HEK293T (cell line): ENCODE data around the gene PCGF2.

Source experiments
- CTCF ChIA-PET: fragments of 350-600 bp; formaldehyde crosslinking; extraction: SDS; loops from one replicate; lab custom pipeline; 2021; ENCODE audit warnings: antibody characterized with exemption, inconsistent platforms; lab: Yijun Ruan, JAX
- POLR2A ChIA-PET: fragments of 350-600 bp; formaldehyde crosslinking; extraction: SDS; loops from one replicate; lab custom pipeline; 2020; ENCODE audit warnings: antibody characterized with exemption, inconsistent platforms; lab: Yijun Ruan, JAX
- DNase-seq: peaks from one replicate; pipeline ENCODE4 v3.0.0; 2012; ENCODE audit warnings: mixed read lengths; ENCODE audit errors: extremely low spot score
- ARNT ChIP-seq: fragments of 450-650 bp; IDR thresholded peaks from 2 replicates; pipeline ENCODE4 v1.6.1; 2017; ENCODE audit warnings: mild to moderate bottlenecking
- BHLHE40 ChIP-seq: fragments of 450-650 bp; IDR thresholded peaks from 2 replicates; pipeline ENCODE4 v1.6.1; 2016; ENCODE audit warnings: mild to moderate bottlenecking, moderate library complexity, borderline replicate concordance
- CTBP1 ChIP-seq: fragments of 450-650 bp; IDR thresholded peaks from 2 replicates; pipeline ENCODE4 v1.6.1; 2016; ENCODE audit warnings: borderline replicate concordance
- ELF4 ChIP-seq: fragments of 450-650 bp; IDR thresholded peaks from 2 replicates; pipeline ENCODE4 v1.6.1; 2017; ENCODE audit warnings: antibody characterized with exemption
- FOXA1 ChIP-seq: fragments of 450-650 bp; IDR thresholded peaks from 2 replicates; pipeline ENCODE4 v1.6.1; 2016; ENCODE audit warnings: mild to moderate bottlenecking
- FOXK2 ChIP-seq: fragments of 450-650 bp; IDR thresholded peaks from 2 replicates; pipeline ENCODE4 v1.6.1; 2016; ENCODE audit warnings: mild to moderate bottlenecking
- FOXM1 ChIP-seq: fragments of 450-650 bp; IDR thresholded peaks from 2 replicates; pipeline ENCODE4 v1.6.1; 2017; ENCODE audit warnings: mild to moderate bottlenecking, borderline replicate concordance
- HDGF ChIP-seq: fragments of 450-650 bp; IDR thresholded peaks from 2 replicates; pipeline ENCODE4 v1.6.1; 2017; ENCODE audit warnings: antibody characterized with exemption, borderline replicate concordance
- L3MBTL2 ChIP-seq: fragments of 450-650 bp; conservative IDR thresholded peaks from 2 replicates; pipeline ENCODE4 v1.6.1; 2016; ENCODE audit warnings: mild to moderate bottlenecking
- LEF1 ChIP-seq: fragments of 450-650 bp; IDR thresholded peaks from 2 replicates; pipeline ENCODE4 v1.6.1; 2017; ENCODE audit warnings: mild to moderate bottlenecking, borderline replicate concordance
- NFRKB ChIP-seq: fragments of 450-650 bp; IDR thresholded peaks from 2 replicates; pipeline ENCODE4 v1.6.1; 2016; ENCODE audit warnings: mild to moderate bottlenecking, moderate library complexity
- PKNOX1 ChIP-seq: fragments of 450-650 bp; IDR thresholded peaks from 2 replicates; pipeline ENCODE4 v1.6.1; 2016
- SP1 ChIP-seq: fragments of 450-650 bp; IDR thresholded peaks from 2 replicates; pipeline ENCODE4 v1.6.1; 2017
- SUZ12 ChIP-seq: fragments of 450-650 bp; IDR thresholded peaks from 2 replicates; pipeline ENCODE4 v1.6.1; 2016; ENCODE audit warnings: mild to moderate bottlenecking
- TARDBP ChIP-seq: fragments of 450-650 bp; IDR thresholded peaks from 2 replicates; pipeline ENCODE4 v1.6.1; 2016
- ZNF384 ChIP-seq: fragments of 450-650 bp; IDR thresholded peaks from 2 replicates; pipeline ENCODE4 v1.6.1; 2016

Gene PCGF2

GRCh38 chr17:38748892-38749222 is 721 bp upstream of the PCGF2 start:
- TF ChIP-seq FOXM1 = no peak
- no peak for TF ChIP-seq L3MBTL2
- no peak for TF ChIP-seq SUZ12
- TF ChIP-seq ELF4 = no peak
- no peak for TF ChIP-seq NFRKB
- no peak for TF ChIP-seq LEF1
- no peak for TF ChIP-seq BHLHE40
- TF ChIP-seq ARNT = no peak
- TF ChIP-seq CTBP1 = no peak
- no peak for TF ChIP-seq FOXA1
- no peak for TF ChIP-seq SP1
- TF ChIP-seq TARDBP = no peak
- no peak for TF ChIP-seq PKNOX1
- TF ChIP-seq ZNF384 = no peak
- no peak for TF ChIP-seq FOXK2
- ChIA-PET POLR2A (interaction anchor here (0.9 to 2.3 kb wide), 11 partner anchors 18 to 451 kb away, joined by 3 to 19 read pairs (median 3); partner anchors contain the start of genes CISD3, PIP4K2B and RPL19), CTCF (interaction anchor here (1.1 kb wide), 1 partner anchor 14 kb away, joined by 7 read pairs; no protein-coding TSS in a partner anchor)
- DNase-seq = no peak

- TF ChIP-seq HDGF = no peak
- no peak for TF ChIP-seq ZNF384
- no peak for TF ChIP-seq SP1
- TF ChIP-seq LEF1 = no peak
- TF ChIP-seq SUZ12 = no peak
- no peak for TF ChIP-seq CTBP1
- no peak for TF ChIP-seq L3MBTL2
- no peak for TF ChIP-seq FOXA1
- TF ChIP-seq TARDBP = no peak
- POLR2A ChIA-PET = no interaction called here
- CTCF ChIA-PET = interaction anchor here (0.7 kb wide), 1 partner anchor 19 kb away, joined by 3 read pairs; no protein-coding TSS in a partner anchor
- DNase-seq = no peak
Measured at GRCh38 chr17:38747463-38748148, 530 bp downstream of the PCGF2 start.

DNA sequence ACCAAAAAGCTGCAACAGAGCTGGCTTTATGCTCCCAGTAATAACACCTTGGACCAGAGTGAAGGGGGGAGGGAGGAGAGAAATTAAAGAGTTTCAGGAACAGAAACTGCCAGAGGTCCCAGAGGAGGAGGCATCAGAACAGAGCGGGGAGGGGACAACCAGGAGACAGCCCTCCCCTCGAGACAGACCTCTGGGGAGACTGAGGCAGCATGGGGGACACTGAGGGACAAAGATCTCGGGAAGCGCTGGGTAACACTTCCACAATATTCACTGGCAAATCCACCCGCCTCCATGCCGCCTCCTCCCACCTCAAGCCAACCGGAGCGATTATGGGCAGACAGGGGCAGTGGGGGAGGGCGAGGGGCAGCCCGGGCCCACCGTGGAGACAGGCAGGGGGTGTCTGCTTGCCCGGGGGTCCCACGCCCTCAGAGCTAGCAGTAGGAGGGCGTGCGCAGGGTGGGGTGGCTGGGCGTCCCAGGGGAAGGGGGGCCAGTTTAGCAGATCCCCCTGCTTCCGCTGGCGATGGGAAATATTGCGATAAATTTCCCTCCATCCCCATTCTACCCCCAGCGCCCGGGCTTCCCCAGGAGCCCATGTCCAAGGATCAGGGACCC is 1.2 kb downstream of the PCGF2 start:
- ChIA-PET CTCF (interaction anchor here (1.8 kb wide), 1 partner anchor 12 kb away, joined by 9 read pairs; no protein-coding TSS in a partner anchor), POLR2A (interaction anchor here (1.0 to 1.9 kb wide), 3 partner anchors 45 to 107 kb away, joined by 3 to 8 read pairs (median 3); partner anchors contain the start of genes PIP4K2B and RPL23)
- TF ChIP-seq BHLHE40 = no peak
- no peak for TF ChIP-seq FOXK2
- no peak for TF ChIP-seq SUZ12
- no peak for TF ChIP-seq TARDBP
- TF ChIP-seq CTBP1 = no peak
- TF ChIP-seq NFRKB = no peak
- no peak for TF ChIP-seq SP1
- no peak for DNase-seq

- ChIA-PET CTCF (interaction anchor here (0.6 to 1.8 kb wide), 2 partner anchors 11 to 238 kb away, joined by 3 to 9 read pairs; no protein-coding TSS in a partner anchor), POLR2A (interaction anchor here (0.6 to 1.9 kb wide), 5 partner anchors 11 to 107 kb away, joined by 3 to 8 read pairs (median 3); partner anchors contain the start of genes PIP4K2B and RPL23)
- TF ChIP-seq SUZ12 (no peak), ELF4 (no peak), LEF1 (no peak)
- DNase-seq = no peak
Measured at GRCh38 chr17:38746004-38746848, 1.9 kb downstream of the PCGF2 start.

- no peak for DNase-seq
- POLR2A ChIA-PET = interaction anchor here (1.0 to 1.9 kb wide), 2 partner anchors 10 to 108 kb away, joined by 4 to 8 read pairs; partner anchors contain the start of gene RPL23
- TF ChIP-seq FOXA1 (no peak), ZNF384 (no peak), PKNOX1 (no peak), L3MBTL2 (peak; percentile 36; the same call in 1 of the 2 replicates), FOXM1 (no peak), HDGF (no peak)
- CTCF ChIA-PET = interaction anchor here (0.6 to 1.8 kb wide), 3 partner anchors 11 to 238 kb away, joined by 3 to 9 read pairs (median 3); partner anchors contain the start of gene CISD3
Measured at GRCh38 chr17:38745545-38745944, 2.6 kb downstream of the PCGF2 start.

- TF ChIP-seq ZNF384 (no peak), LEF1 (no peak), HDGF (no peak), SP1 (no peak), FOXK2 (no peak), ARNT (no peak), L3MBTL2 (no peak), PKNOX1 (no peak), FOXA1 (no peak), NFRKB (no peak), BHLHE40 (no peak), ELF4 (no peak), FOXM1 (no peak), CTBP1 (no peak), TARDBP (no peak), SUZ12 (no peak)
- no peak for DNase-seq
- ChIA-PET POLR2A (interaction anchor here (1.1 to 1.4 kb wide), 2 partner anchors 8 to 12 kb away, joined by 5 read pairs; partner anchors contain the start of gene PSMB3), CTCF (interaction anchor here (0.6 to 1.0 kb wide), 2 partner anchors 8 to 81 kb away, joined by 3 read pairs; no protein-coding TSS in a partner anchor)
Measured at GRCh38 chr17:38743556-38744171, 4.5 kb downstream of the PCGF2 start.
